NCI-H1417 treated with DMSO at 0.1 percent for 48 hours (cell line): ENCODE measurements around the gene WDFY2.

Experiments used
- DNase-seq: peaks from one replicate; lab custom pipeline; 2025; lab: John Stamatoyannopoulos, UW

Gene WDFY2

DNA sequence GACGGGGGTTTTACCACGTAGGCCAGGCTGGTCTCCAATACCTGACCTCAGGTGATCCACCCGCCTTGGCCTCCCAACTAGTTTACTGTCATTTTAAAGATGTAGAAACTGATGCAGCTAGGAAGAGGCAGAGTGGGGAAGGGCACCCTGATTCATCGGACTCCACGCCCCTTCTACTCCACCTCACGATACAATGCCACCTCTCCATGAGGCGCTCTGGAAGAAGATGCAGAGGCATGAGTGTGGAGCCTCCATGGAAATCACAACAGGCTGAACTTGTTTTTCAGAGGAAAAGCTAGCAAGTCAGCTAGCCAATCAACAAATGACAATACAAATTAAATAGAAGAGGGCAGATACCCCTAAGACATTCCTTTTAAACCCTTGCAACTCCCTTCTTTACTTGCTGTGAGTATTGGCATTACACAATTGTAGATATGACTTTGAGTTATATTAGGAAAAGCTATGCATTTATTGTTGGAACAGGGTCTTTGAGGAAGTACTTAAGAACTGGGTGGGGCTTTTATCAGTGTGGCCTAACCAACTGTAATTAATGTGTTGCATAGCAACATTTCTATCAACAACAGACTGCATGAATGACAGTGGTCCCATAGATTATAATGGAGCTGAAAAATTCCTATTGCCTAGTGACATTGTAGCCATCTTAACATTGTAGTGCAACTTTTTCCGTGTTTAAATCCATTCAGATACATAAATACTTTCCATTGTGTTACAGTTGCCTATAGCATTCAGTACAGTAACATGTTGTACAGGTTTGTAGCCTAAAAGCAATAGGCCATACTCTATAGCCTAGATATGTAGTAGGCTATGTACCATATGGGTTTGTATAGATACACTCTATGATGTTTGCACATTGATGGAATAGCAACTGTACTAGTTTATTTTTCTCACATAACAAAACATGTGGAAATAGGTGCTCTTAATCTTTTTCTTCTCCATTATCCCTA lies 17.6 kb downstream of the WDFY2 start:
- no peak for DNase-seq

GRCh38 chr13:51603716-51604115 lies 19.5 kb downstream of the WDFY2 start:
- no peak for DNase-seq

DNA sequence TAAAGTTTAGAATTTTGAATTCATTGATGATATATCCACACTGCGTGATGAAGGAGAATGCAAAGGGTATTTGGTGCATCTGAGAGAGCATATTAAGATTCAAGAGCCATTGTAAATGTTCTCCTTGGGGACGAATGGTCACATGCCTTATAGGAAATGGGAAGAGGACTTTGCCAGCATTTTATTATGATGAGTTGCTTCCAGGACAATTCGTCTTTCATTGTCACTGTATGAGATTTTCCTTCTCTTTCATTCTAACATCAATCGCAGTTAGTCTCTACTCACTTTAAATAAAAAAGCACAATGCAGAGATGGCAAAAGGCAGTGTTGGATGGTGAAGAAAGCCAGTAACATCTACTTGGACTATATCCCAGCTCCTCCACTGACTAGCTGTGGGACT lies 21.4 kb downstream of the WDFY2 start:
- no peak for DNase-seq

- no peak for DNase-seq
These were observed 22.9 kb downstream of the WDFY2 start for GRCh38 chr13:51607165-51607564.

DNA sequence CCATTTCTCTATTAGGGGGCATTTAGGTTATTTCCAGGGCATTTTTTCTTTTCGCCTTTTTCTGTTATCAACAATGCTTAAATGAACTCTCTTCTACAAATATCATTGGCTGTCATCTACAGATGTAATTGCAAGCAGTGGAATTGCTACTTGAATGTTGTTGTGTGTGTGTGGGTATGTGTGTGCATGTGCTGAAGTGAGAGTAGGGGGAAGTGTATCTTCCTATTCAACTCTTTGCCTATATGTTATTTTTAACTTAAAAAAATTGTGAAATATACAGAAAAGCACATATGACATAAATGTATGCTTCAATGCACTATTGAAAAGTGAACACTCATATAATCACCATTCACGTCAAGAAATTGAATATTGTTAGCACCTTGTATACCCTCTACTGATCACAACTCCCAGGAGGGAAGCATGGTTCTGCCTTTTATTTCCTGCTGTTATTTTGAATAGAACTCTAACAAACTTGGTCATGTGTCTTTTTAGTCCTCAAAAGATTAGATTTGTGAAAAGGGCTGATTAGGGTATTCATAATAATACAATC lies 24.7 kb downstream of the WDFY2 start:
- no peak for DNase-seq

DNA sequence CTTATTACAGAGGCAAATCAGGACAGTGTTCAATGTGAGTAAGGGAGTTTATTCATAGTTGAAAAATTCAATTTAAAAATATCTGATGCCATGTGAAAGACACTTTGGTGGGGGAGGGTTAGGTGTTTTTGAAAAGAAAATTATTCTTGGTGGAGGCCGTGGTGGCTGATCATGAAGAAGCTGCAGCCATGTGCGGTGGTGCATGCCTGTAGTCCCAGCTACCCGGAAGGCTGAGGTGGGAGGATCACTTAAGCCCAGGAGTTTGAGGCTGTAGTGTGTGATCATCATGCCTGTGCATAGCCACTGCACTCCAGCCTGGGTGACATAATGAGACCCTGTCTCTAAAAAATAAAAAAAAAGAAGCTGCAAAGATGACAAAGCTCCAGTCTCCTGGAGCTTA lies 28.6 kb downstream of the WDFY2 start:
- no peak for DNase-seq

DNA sequence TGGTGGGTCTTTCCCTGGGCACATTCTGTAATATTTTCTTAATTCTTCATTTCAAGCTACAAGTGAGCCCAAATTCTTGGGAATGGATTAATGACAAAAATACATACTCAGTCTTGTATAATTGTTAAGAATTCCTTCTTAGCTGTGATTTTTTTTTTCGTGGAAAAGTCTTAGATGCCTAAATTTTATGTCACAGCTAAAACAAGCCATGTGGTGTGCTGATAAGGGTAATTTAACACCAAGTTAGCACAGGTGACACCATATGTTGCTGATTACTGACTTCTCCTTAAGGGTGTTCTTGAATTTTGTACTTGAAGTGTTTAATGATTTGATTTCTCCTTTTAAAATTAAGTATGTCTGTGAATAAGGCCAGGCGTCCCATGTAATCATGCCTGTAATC lies 29.3 kb downstream of the WDFY2 start:
- no peak for DNase-seq

DNA sequence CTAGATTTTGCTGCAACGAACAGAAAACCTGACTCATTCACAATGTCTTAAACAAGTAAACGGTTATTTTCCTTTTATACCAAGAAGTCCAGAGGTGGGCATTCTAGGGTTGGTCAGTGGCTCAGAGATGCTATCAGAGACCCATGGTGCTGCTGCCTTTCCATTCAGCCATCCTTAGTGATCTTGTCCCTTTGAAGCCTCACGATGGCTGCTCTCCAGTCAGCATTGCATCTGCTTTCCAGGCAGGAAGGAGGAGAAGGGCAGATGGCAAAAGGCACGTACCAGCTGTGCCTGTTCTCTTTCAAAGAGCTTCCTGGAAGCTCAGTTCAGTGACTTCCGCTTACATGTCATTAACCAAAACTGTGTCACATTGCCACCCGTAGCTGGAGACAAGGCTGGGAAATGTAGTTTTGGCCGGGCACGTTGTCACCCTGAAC lies 30.1 kb downstream of the WDFY2 start:
- DNase-seq, result peak; percentile 26

- DNase-seq, result no peak
These were observed 34.4 kb downstream of the WDFY2 start for GRCh38 chr13:51618626-51619025.

DNA sequence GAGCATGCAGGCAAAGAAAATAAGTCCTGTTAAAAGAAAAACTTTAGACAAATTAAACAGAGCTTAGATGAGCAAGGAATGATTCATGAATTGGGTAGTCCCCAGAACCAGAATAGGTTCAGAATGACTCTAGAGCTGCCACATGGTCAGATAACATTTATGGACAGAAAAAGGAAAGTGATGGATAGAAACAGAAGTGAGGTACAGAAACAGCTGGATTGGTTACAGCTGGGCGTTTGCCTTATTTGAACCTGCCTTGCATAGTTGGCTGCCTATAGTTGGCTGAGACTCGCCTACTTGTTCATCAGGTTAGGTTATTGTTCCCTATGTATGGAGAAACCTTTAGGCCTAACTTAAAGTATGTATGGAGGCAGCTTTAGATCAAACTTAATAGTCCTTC lies 35.4 kb downstream of the WDFY2 start:
- no peak for DNase-seq

DNA sequence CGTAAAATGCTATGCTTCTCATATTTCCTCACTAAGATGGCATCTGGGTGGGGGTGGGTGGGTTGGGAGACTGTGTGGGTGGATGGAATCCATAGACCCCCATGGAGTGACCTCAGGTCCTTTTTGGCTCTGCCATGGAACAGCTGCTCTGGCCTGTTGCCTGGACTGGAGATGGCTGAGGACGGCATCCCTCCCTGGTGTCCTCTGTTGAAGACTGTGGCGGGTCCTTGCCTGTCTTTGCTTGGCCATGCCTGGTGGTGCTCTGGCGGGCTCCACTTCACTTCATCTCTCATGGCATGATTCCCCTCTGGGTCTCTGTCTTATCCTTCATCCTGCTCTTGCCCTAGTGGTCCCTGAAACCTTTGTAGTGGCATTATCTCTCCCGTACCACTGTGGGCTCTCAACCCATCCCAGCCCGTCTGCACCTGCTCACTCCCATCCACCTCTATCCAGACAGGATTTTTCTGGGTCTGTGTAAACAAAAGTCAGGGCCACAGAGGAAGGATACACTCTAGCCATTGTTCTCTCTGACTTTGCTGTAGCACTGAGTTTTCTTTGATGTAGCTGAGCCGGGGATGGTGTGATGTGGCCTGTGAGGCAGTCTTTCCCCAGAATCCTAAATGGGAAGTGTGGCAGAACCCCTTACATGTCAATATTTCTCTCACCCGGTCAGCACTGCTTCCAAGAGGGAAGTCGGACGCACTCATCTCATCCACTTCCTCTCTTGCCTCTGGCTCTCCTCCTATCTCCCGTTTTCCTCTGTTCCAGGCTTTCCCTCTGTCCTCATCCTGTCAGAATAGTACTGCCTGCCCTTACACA lies 36.1 kb downstream of the WDFY2 start:
- no peak for DNase-seq

- no peak for DNase-seq
These were observed 37.3 kb downstream of the WDFY2 start for GRCh38 chr13:51621602-51622001.

DNA sequence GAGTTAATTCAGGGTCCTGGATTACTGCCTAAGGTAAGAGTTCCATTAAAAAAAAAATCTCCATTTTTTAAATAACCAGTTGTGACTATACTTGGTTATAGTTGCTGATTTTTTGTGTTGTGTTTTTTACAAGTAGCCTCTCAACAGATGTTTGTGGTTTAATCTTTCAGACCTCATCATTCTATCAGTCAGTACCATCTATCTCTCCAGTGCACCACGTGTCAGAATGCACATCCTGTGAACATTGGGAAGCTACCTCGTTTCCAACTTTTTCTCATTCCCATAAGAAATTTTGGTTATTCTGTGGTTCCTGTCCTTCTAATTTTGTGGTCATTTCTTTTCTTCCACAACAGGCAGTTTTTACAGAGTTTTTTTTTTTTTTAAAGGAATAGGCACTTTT lies 39.2 kb downstream of the WDFY2 start:
- DNase-seq, result no peak

GRCh38 chr13:51624207-51624606 lies 39.9 kb downstream of the WDFY2 start:
- no peak for DNase-seq

- DNase-seq, result no peak
These were observed 40.6 kb downstream of the WDFY2 start for GRCh38 chr13:51624695-51625345.

- no peak for DNase-seq
These were observed 41.5 kb downstream of the WDFY2 start for GRCh38 chr13:51625555-51626345.

GRCh38 chr13:51626749-51627148 lies 42.5 kb downstream of the WDFY2 start:
- DNase-seq, result no peak

DNA sequence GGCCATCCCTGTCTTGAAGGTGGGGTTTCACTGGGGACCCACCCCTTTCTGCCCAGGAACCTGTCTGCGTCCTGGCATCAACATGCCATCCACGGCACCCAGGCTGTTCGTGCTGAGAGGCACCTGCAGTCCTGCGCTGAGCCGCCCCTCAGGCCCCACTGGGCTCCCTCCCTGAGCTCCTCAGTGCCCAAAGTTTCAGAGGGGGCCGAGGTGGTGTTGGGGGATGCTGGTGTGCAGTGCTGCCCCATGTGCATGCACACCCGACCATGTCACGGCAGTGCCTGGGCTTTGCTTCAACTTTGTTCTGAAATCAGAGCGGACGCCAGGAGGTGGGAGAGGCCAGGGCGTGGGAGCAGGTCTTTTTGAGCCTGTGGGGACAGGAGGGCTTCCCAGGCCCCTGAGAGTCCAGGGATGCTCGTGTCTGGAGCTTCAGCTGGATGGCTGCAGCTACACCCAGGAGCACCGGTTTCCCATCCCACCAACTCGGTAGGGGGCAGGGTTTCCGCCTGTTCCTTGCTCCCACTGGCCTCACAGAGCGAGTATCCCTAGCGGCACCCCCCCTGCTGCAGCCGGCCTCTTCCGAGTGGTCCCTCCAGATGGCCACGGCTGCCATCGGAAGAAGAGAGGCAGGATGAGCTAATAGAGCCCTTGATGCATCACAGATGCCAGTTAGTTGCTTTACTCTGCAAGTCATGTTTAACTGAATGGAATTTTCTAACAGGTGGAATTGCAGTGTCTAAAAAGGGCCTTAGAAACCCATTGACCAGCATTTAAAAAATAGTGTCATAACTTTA lies 44.0 kb downstream of the WDFY2 start:
- no peak for DNase-seq

GRCh38 chr13:51629491-51630287 lies 45.4 kb downstream of the WDFY2 start:
- no peak for DNase-seq

DNA sequence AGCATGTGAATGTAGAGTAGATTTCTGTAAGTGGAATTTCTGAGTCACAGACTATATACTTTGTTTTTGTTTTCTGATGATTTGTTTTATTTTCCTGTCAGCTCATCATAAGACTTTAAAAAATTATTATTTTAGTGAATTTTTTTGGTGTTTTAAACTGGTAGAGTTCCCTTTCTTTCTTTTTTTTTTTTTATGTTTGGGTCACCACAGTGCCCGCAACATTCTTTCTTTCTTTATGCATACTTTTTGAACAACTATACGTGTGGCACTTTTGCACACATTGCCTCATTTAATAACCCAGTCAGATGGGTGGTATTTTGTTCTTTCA lies 46.0 kb downstream of the WDFY2 start:
- no peak for DNase-seq
